H1 (cell line): Measurements from ENCODE around the gene SLC4A8. TPM values are rescaled to one million over a fixed set of nuclear protein-coding genes. Genes with fewer than 3 reads are reported as not detected.

Experiments used
- BCL11A ChIP-seq, 2 experiments: IDR thresholded peaks; one replicate each; pipeline ENCODE4 v1.6.1; 2011; ENCODE audit warnings: low read depth in 2 of 2, low read length in 2 of 2, mild to moderate bottlenecking in 2 of 2
- CHD2 ChIP-seq: IDR thresholded peaks from 2 replicates; pipeline ENCODE4 v1.6.1; 2012; ENCODE audit warnings: low read length, improper control_type of control experiment
- HDAC2 ChIP-seq, 2 experiments: fragments of 300-600 bp in 1 of 2; sonication (generic) in 1 of 2; IDR thresholded peaks; 2 replicates each; pipeline ENCODE4 v1.6.1; 2011 to 2012; ENCODE audit warnings: low read depth in 2 of 2, low read length in 2 of 2, mild to moderate bottlenecking in 2 of 2, moderate library complexity in 2 of 2, borderline replicate concordance in 1 of 2, inconsistent platforms in 1 of 2
- MAX ChIP-seq: IDR thresholded peaks from 2 replicates; pipeline ENCODE4 v1.6.1; 2012; ENCODE audit warnings: inconsistent platforms
- PHF8 ChIP-seq: fragments of 200-600 bp; sonication (generic); conservative IDR thresholded peaks from 2 replicates; pipeline ENCODE4 v1.7.1; 2012; ENCODE audit warnings: low read depth, mild to moderate bottlenecking, inconsistent platforms, low read length, moderate library complexity
- POLR2AphosphoS5 ChIP-seq: IDR thresholded peaks from 2 replicates; pipeline ENCODE4 v1.6.1; 2011; ENCODE audit warnings: low read depth, low read length
- SIN3A ChIP-seq, 2 experiments: IDR thresholded peaks in 1 of 2; conservative IDR thresholded peaks in 1 of 2; 2 replicates each; pipeline ENCODE4 v1.6.1; 2011 to 2012; ENCODE audit warnings: low read length in 2 of 2, improper control_type of control experiment in 1 of 2, low read depth in 1 of 2, mild to moderate bottlenecking in 1 of 2
- TAF7 ChIP-seq: optimal IDR thresholded peaks from 2 replicates; pipeline ENCODE3; 2011; ENCODE audit warnings: low read depth, mild to moderate bottlenecking, inconsistent platforms, low read length, moderate library complexity, borderline replicate concordance
- TBP ChIP-seq: IDR thresholded peaks from 2 replicates; pipeline ENCODE4 v1.6.1; 2011; ENCODE audit warnings: low read depth, low read length, improper control_type of control experiment
- ZNF274 ChIP-seq: IDR thresholded peaks from 2 replicates; pipeline ENCODE4 v1.7.0; 2012; ENCODE audit warnings: low read length, borderline replicate concordance; ENCODE audit errors: extremely low read depth
- polyA plus RNA-seq, 7 experiments: library from polyadenylated mRNA; depleted of rRNA in 3 of 7; stranded (reverse) in 5 of 7; unstranded in 2 of 7; fragments of >200 nt in 5 of 7; fragments of 200-250 nt in 2 of 7; gene quantifications; 1 replicate in 5 of 7; 2 replicates in 1 of 7; 4 replicates in 1 of 7; pipeline versions ENCODE4 v1.2.1 to v1.2.3, GENCODE V29; 2011 to 2013; ENCODE audit warnings: missing spikeins in 2 of 7, mixed read lengths in 2 of 7
- total RNA-seq: library from RNA; stranded (reverse); fragmentation: NEBNext Ultra II Directional; extraction: Animal tissue kit (Norgen Biotek cat#: 25700); gene quantifications from 2 replicates; pipeline ENCODE4 v1.2.1, GENCODE V29; 2021
- TF ChIP-seq, protein P1 (sequence below): fragments of 300-600 bp; sonication (generic); IDR thresholded peaks from 2 replicates; pipeline ENCODE4 v1.7.1; 2012; ENCODE audit warnings: low read length, moderate library complexity, mild to moderate bottlenecking, inconsistent platforms; ENCODE audit not compliant: insufficient replicate concordance

The SLC4A8 gene
- total and polyA plus RNA-seq, 2 of the 8 experiments (the other 6 are each of a cell fraction or from before 2014, with no cell fraction given) = 11.2 to 13.4 TPM

DNA sequence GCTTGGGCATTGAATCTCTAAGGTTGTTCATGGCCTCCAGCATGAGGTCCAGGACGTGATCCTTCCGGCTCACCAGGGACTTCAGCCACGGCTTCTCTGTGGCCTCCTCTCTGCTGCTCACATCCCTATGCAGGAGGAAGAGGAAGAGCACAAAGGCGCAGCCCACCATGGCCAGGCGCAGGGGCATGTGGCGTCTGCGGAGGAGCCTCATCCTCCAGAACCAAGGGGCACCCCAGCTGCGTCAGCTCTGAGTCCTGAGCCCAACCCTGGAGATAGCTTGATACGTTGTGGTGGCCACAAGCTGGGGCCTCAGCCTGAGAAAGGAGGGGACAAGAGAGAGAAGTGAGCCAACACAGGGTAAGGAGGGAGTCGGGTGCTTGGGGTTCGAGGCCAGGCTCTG is 45.1 kb upstream of the SLC4A8 start (continued):
- TF ChIP-seq, protein P1, sequence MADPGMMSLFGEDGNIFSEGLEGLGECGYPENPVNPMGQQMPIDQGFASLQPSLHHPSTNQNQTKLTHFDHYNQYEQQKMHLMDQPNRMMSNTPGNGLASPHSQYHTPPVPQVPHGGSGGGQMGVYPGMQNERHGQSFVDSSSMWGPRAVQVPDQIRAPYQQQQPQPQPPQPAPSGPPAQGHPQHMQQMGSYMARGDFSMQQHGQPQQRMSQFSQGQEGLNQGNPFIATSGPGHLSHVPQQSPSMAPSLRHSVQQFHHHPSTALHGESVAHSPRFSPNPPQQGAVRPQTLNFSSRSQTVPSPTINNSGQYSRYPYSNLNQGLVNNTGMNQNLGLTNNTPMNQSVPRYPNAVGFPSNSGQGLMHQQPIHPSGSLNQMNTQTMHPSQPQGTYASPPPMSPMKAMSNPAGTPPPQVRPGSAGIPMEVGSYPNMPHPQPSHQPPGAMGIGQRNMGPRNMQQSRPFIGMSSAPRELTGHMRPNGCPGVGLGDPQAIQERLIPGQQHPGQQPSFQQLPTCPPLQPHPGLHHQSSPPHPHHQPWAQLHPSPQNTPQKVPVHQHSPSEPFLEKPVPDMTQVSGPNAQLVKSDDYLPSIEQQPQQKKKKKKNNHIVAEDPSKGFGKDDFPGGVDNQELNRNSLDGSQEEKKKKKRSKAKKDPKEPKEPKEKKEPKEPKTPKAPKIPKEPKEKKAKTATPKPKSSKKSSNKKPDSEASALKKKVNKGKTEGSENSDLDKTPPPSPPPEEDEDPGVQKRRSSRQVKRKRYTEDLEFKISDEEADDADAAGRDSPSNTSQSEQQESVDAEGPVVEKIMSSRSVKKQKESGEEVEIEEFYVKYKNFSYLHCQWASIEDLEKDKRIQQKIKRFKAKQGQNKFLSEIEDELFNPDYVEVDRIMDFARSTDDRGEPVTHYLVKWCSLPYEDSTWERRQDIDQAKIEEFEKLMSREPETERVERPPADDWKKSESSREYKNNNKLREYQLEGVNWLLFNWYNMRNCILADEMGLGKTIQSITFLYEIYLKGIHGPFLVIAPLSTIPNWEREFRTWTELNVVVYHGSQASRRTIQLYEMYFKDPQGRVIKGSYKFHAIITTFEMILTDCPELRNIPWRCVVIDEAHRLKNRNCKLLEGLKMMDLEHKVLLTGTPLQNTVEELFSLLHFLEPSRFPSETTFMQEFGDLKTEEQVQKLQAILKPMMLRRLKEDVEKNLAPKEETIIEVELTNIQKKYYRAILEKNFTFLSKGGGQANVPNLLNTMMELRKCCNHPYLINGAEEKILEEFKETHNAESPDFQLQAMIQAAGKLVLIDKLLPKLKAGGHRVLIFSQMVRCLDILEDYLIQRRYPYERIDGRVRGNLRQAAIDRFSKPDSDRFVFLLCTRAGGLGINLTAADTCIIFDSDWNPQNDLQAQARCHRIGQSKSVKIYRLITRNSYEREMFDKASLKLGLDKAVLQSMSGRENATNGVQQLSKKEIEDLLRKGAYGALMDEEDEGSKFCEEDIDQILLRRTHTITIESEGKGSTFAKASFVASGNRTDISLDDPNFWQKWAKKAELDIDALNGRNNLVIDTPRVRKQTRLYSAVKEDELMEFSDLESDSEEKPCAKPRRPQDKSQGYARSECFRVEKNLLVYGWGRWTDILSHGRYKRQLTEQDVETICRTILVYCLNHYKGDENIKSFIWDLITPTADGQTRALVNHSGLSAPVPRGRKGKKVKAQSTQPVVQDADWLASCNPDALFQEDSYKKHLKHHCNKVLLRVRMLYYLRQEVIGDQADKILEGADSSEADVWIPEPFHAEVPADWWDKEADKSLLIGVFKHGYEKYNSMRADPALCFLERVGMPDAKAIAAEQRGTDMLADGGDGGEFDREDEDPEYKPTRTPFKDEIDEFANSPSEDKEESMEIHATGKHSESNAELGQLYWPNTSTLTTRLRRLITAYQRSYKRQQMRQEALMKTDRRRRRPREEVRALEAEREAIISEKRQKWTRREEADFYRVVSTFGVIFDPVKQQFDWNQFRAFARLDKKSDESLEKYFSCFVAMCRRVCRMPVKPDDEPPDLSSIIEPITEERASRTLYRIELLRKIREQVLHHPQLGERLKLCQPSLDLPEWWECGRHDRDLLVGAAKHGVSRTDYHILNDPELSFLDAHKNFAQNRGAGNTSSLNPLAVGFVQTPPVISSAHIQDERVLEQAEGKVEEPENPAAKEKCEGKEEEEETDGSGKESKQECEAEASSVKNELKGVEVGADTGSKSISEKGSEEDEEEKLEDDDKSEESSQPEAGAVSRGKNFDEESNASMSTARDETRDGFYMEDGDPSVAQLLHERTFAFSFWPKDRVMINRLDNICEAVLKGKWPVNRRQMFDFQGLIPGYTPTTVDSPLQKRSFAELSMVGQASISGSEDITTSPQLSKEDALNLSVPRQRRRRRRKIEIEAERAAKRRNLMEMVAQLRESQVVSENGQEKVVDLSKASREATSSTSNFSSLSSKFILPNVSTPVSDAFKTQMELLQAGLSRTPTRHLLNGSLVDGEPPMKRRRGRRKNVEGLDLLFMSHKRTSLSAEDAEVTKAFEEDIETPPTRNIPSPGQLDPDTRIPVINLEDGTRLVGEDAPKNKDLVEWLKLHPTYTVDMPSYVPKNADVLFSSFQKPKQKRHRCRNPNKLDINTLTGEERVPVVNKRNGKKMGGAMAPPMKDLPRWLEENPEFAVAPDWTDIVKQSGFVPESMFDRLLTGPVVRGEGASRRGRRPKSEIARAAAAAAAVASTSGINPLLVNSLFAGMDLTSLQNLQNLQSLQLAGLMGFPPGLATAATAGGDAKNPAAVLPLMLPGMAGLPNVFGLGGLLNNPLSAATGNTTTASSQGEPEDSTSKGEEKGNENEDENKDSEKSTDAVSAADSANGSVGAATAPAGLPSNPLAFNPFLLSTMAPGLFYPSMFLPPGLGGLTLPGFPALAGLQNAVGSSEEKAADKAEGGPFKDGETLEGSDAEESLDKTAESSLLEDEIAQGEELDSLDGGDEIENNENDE = no peak
- TF ChIP-seq BCL11A (IDR thresholded peaks at IDR 0.05; ENCODE audit: low read depth in 2 of 2, low read length in 2 of 2) (no peak), MAX (no peak), POLR2AphosphoS5 (no peak), PHF8 (no peak), CHD2 (no peak), HDAC2 (IDR thresholded peaks at IDR 0.05; ENCODE audit: borderline replicate concordance in 1 of 2, low read depth in 2 of 2, low read length in 2 of 2) (no peak), ZNF274 (no peak), TBP (no peak), SIN3A (conservative IDR thresholded peaks at IDR 0.05 in 1 of 2, IDR thresholded peaks at IDR 0.05 in 1 of 2; ENCODE audit: low read depth in 1 of 2, low read length in 2 of 2) (no peak), TAF7 (no peak)
